Measurements from ENCODE around the gene CHN1. TPM values are rescaled to one million over a fixed set of nuclear protein-coding genes. Genes with fewer than 3 reads are reported as not detected.
A peak's percentile ranks its signal among the peaks of the same experiment; 100 is the strongest.

Gene CHN1
- 0.07 and 0.37 TPM in 2 replicates for total RNA-seq (2014; rRNA removed; shearing (Covaris generic); ENCODE audit: low replicate concordance)

- Histone ChIP-seq H2AFZ (ENCODE audit: low read length) (peak within 1 kb of the TSS; percentile 89), H4K20me1 (ENCODE audit: insufficient read depth, low read depth, low read length) (no peaks in the 10 kb centered on the region), H3K4me2 (ENCODE audit: low read depth, low read length, poor library complexity, severe bottlenecking) (peak within 1 kb of the TSS; percentile 88), H3K27ac (ENCODE audit: low read length) (no peak within 1 kb of the TSS), H3K4me3 (ENCODE audit: low read length) (peak within 1 kb of the TSS; percentile 72), H3K27me3 (ENCODE audit: low read length) (no peaks in the 10 kb centered on the region; the same call in 1 of the 2 replicates), H3K79me2 (ENCODE audit: low read length) (no peaks in the 10 kb centered on the region), H3K9me2 (replicated peaks; ENCODE audit: insufficient read depth, low read length) (no peaks in the 10 kb centered on the region), H3K4me1 (ENCODE audit: low read length) (peaks cover 9% of the 10 kb centered on the region; the same call in 1 of the 2 replicates), H3K9ac (ENCODE audit: low read length) (peak within 1 kb of the TSS; percentile 61), H3K36me3 (ENCODE audit: insufficient read depth, low read length) (no peaks in the 10 kb centered on the region), H3K9me3 (ENCODE audit: low read length) (no peaks in the 10 kb centered on the region)
- DNase-seq = peak; percentile 71
Observed at GRCh38 chr2:175004980-175005732, at the start of gene CHN1. TSS of gene CHN1 (minus strand) at chr2:175005381. CDS start at chr2:175004912, 469 bp downstream.

- Histone ChIP-seq H3K4me1 (ENCODE audit: low read length) (no peaks in the 10 kb centered on the region), H4K20me1 (ENCODE audit: insufficient read depth, low read depth, low read length) (no peaks in the 10 kb centered on the region), H3K4me2 (ENCODE audit: low read depth, low read length, poor library complexity, severe bottlenecking) (no peak overlapping the region), H3K9ac (ENCODE audit: low read length) (no peak overlapping the region), H2AFZ (ENCODE audit: low read length) (no peak overlapping the region), H3K9me3 (ENCODE audit: low read length) (no peaks in the 10 kb centered on the region), H3K36me3 (ENCODE audit: insufficient read depth, low read length) (no peaks in the 10 kb centered on the region), H3K27me3 (ENCODE audit: low read length) (no peaks in the 10 kb centered on the region), H3K4me3 (ENCODE audit: low read length) (no peak overlapping the region), H3K27ac (ENCODE audit: low read length) (no peak overlapping the region), H3K9me2 (replicated peaks; ENCODE audit: insufficient read depth, low read length) (no peaks in the 10 kb centered on the region), H3K79me2 (ENCODE audit: low read length) (no peaks in the 10 kb centered on the region)
- no peak for DNase-seq
Observed at GRCh38 chr2:175054340-175054739, 49.2 kb upstream of the CHN1 start.

- no peaks in the 10 kb centered on the region for H3K9me2 ChIP-seq (replicated peaks; ENCODE audit: insufficient read depth, low read length)
- no peaks in the 10 kb centered on the region for H3K36me3 ChIP-seq (ENCODE audit: insufficient read depth, low read length)
- no peak overlapping the region for H3K27ac ChIP-seq (ENCODE audit: low read length)
- no peak overlapping the region for H3K9ac ChIP-seq (ENCODE audit: low read length)
- DNase-seq = no peak
- no peak overlapping the region for H3K4me3 ChIP-seq (ENCODE audit: low read length)
- H2AFZ ChIP-seq (ENCODE audit: low read length) = no peak overlapping the region
- H3K9me3 ChIP-seq (ENCODE audit: low read length) = no peaks in the 10 kb centered on the region
- no peaks in the 10 kb centered on the region for H3K27me3 ChIP-seq (ENCODE audit: low read length)
- H4K20me1 ChIP-seq (ENCODE audit: insufficient read depth, low read depth, low read length) = no peaks in the 10 kb centered on the region
- H3K4me2 ChIP-seq (ENCODE audit: low read depth, low read length, poor library complexity, severe bottlenecking) = no peak overlapping the region
- no peaks in the 10 kb centered on the region for H3K79me2 ChIP-seq (ENCODE audit: low read length)
- no peaks in the 10 kb centered on the region for H3K4me1 ChIP-seq (ENCODE audit: low read length)
Observed at GRCh38 chr2:175049661-175050060, 44.5 kb upstream of the CHN1 start.

GRCh38 chr2:175048275-175048674 lies 43.1 kb upstream of the CHN1 start:
- no peaks in the 10 kb centered on the region for H3K9me3 ChIP-seq (ENCODE audit: low read length)
- H4K20me1 ChIP-seq (ENCODE audit: insufficient read depth, low read depth, low read length) = no peaks in the 10 kb centered on the region
- H3K27me3 ChIP-seq (ENCODE audit: low read length) = no peaks in the 10 kb centered on the region
- H3K9ac ChIP-seq (ENCODE audit: low read length) = no peak overlapping the region
- H3K9me2 ChIP-seq (replicated peaks; ENCODE audit: insufficient read depth, low read length) = no peaks in the 10 kb centered on the region
- H3K4me1 ChIP-seq (ENCODE audit: low read length) = no peaks in the 10 kb centered on the region
- no peak overlapping the region for H2AFZ ChIP-seq (ENCODE audit: low read length)
- no peaks in the 10 kb centered on the region for H3K79me2 ChIP-seq (ENCODE audit: low read length)
- no peak overlapping the region for H3K27ac ChIP-seq (ENCODE audit: low read length)
- no peak for DNase-seq
- no peaks in the 10 kb centered on the region for H3K36me3 ChIP-seq (ENCODE audit: insufficient read depth, low read length)
- no peak overlapping the region for H3K4me3 ChIP-seq (ENCODE audit: low read length)
- H3K4me2 ChIP-seq (ENCODE audit: low read depth, low read length, poor library complexity, severe bottlenecking) = no peak overlapping the region

- Histone ChIP-seq H3K27me3 (ENCODE audit: low read length) (no peaks in the 10 kb centered on the region), H2AFZ (ENCODE audit: low read length) (no peak overlapping the region), H3K4me1 (ENCODE audit: low read length) (peaks cover 3% of the 10 kb centered on the region; the same call in 1 of the 2 replicates), H3K4me2 (ENCODE audit: low read depth, low read length, poor library complexity, severe bottlenecking) (no peak overlapping the region), H3K9me3 (ENCODE audit: low read length) (no peaks in the 10 kb centered on the region), H4K20me1 (ENCODE audit: insufficient read depth, low read depth, low read length) (no peaks in the 10 kb centered on the region), H3K79me2 (ENCODE audit: low read length) (no peaks in the 10 kb centered on the region), H3K27ac (ENCODE audit: low read length) (no peak overlapping the region), H3K9ac (ENCODE audit: low read length) (no peak overlapping the region), H3K4me3 (ENCODE audit: low read length) (no peak overlapping the region), H3K36me3 (ENCODE audit: insufficient read depth, low read length) (no peaks in the 10 kb centered on the region), H3K9me2 (replicated peaks; ENCODE audit: insufficient read depth, low read length) (no peaks in the 10 kb centered on the region)
- no peak for DNase-seq
Observed at GRCh38 chr2:175039490-175039889, 34.3 kb upstream of the CHN1 start.

GRCh38 chr2:175039031-175039430 lies 33.9 kb upstream of the CHN1 start:
- DNase-seq = no peak
- Histone ChIP-seq H2AFZ (ENCODE audit: low read length) (no peak overlapping the region), H3K27me3 (ENCODE audit: low read length) (no peaks in the 10 kb centered on the region), H3K4me3 (ENCODE audit: low read length) (no peak overlapping the region), H3K9me3 (ENCODE audit: low read length) (no peaks in the 10 kb centered on the region), H3K4me2 (ENCODE audit: low read depth, low read length, poor library complexity, severe bottlenecking) (no peak overlapping the region), H3K27ac (ENCODE audit: low read length) (no peak overlapping the region), H3K36me3 (ENCODE audit: insufficient read depth, low read length) (no peaks in the 10 kb centered on the region), H3K4me1 (ENCODE audit: low read length) (peaks cover 3% of the 10 kb centered on the region; the same call in 1 of the 2 replicates), H4K20me1 (ENCODE audit: insufficient read depth, low read depth, low read length) (no peaks in the 10 kb centered on the region), H3K79me2 (ENCODE audit: low read length) (no peaks in the 10 kb centered on the region), H3K9me2 (replicated peaks; ENCODE audit: insufficient read depth, low read length) (no peaks in the 10 kb centered on the region), H3K9ac (ENCODE audit: low read length) (no peak overlapping the region)

GRCh38 chr2:175037941-175038340 lies 32.8 kb upstream of the CHN1 start:
- no peaks in the 10 kb centered on the region for H3K9me2 ChIP-seq (replicated peaks; ENCODE audit: insufficient read depth, low read length)
- no peak overlapping the region for H3K4me3 ChIP-seq (ENCODE audit: low read length)
- no peak overlapping the region for H2AFZ ChIP-seq (ENCODE audit: low read length)
- H3K36me3 ChIP-seq (ENCODE audit: insufficient read depth, low read length) = no peaks in the 10 kb centered on the region
- H4K20me1 ChIP-seq (ENCODE audit: insufficient read depth, low read depth, low read length) = no peaks in the 10 kb centered on the region
- no peaks in the 10 kb centered on the region for H3K79me2 ChIP-seq (ENCODE audit: low read length)
- H3K9ac ChIP-seq (ENCODE audit: low read length) = no peak overlapping the region
- H3K27ac ChIP-seq (ENCODE audit: low read length) = no peak overlapping the region
- no peak for DNase-seq
- H3K9me3 ChIP-seq (ENCODE audit: low read length) = no peaks in the 10 kb centered on the region
- H3K4me1 ChIP-seq (ENCODE audit: low read length) = peaks cover 3% of the 10 kb centered on the region; the same call in 1 of the 2 replicates
- H3K27me3 ChIP-seq (ENCODE audit: low read length) = no peaks in the 10 kb centered on the region
- no peak overlapping the region for H3K4me2 ChIP-seq (ENCODE audit: low read depth, low read length, poor library complexity, severe bottlenecking)

- Histone ChIP-seq H4K20me1 (ENCODE audit: insufficient read depth, low read depth, low read length) (no peaks in the 10 kb centered on the region), H3K36me3 (ENCODE audit: insufficient read depth, low read length) (no peaks in the 10 kb centered on the region), H3K9ac (ENCODE audit: low read length) (no peak overlapping the region), H3K79me2 (ENCODE audit: low read length) (no peaks in the 10 kb centered on the region), H3K4me1 (ENCODE audit: low read length) (peaks cover 3% of the 10 kb centered on the region; the same call in 1 of the 2 replicates), H3K9me3 (ENCODE audit: low read length) (no peaks in the 10 kb centered on the region), H3K27me3 (ENCODE audit: low read length) (no peaks in the 10 kb centered on the region), H3K4me2 (ENCODE audit: low read depth, low read length, poor library complexity, severe bottlenecking) (peak overlapping the region; percentile 27), H3K27ac (ENCODE audit: low read length) (no peak overlapping the region), H3K9me2 (replicated peaks; ENCODE audit: insufficient read depth, low read length) (no peaks in the 10 kb centered on the region), H2AFZ (ENCODE audit: low read length) (no peak overlapping the region; the same call in 1 of the 2 replicates), H3K4me3 (ENCODE audit: low read length) (no peak overlapping the region)
- peak; percentile 78 for DNase-seq
Observed at GRCh38 chr2:175036582-175037018, 31.4 kb upstream of the CHN1 start.

Data from Karpas-422 (cell line).